Neural cell (in vitro differentiated cells): ENCODE results near the gene ZNF444. TPM values are rescaled to one million over a fixed set of nuclear protein-coding genes. Genes with fewer than 3 reads are reported as not detected.

Source experiments
- H2AFZ ChIP-seq: fragments of 200-600, 300-800 bp; sonication (generic), shearing (Covaris generic); 2 replicates; pipeline ENCODE4 v1.6.0; 2014; ENCODE audit warnings: low read depth, mild to moderate bottlenecking, antibody characterized with exemption, low read length, moderate library complexity
- H3F3A ChIP-seq: fragments of 200-600 bp; shearing (Covaris generic); 2 replicates; pipeline ENCODE4 v1.6.1; 2016; ENCODE audit warnings: mild to moderate bottlenecking, moderate library complexity, mixed read lengths, antibody characterized with exemption, low read length; ENCODE audit not compliant: insufficient read depth, poor library complexity, severe bottlenecking
- H3K27ac ChIP-seq: fragments of 200-600, 300-800 bp; sonication (generic), shearing (Covaris generic); 2 replicates; pipeline ENCODE4 v1.5.1; 2014; ENCODE audit warnings: mild to moderate bottlenecking, low read length, moderate library complexity
- H3K27me3 ChIP-seq: fragments of 300-800, 200-600 bp; sonication (generic), shearing (Covaris generic); 2 replicates; pipeline ENCODE4 v1.6.0; 2014; ENCODE audit warnings: mild to moderate bottlenecking, low read depth, low read length, moderate library complexity; ENCODE audit not compliant: insufficient read depth
- H3K36me3 ChIP-seq: fragments of 300-800, 200-600 bp; sonication (generic), shearing (Covaris generic); 2 replicates; pipeline ENCODE4 v1.5.1; 2014; ENCODE audit warnings: mild to moderate bottlenecking, antibody characterized with exemption, low read length, moderate library complexity; ENCODE audit not compliant: insufficient read depth
- H3K4me2 ChIP-seq: fragments of 300-800, 200-600 bp; sonication (generic), shearing (Covaris generic); 2 replicates; pipeline ENCODE4 v1.6.0; 2014; ENCODE audit warnings: mild to moderate bottlenecking, low read length
- H3K4me3 ChIP-seq: fragments of 300-800, 200-600 bp; sonication (generic), shearing (Covaris generic); 2 replicates; pipeline ENCODE4 v1.5.1; 2014; ENCODE audit warnings: mild to moderate bottlenecking, low read length, moderate library complexity
- H3K79me2 ChIP-seq: fragments of 200-600 bp; shearing (Covaris generic); replicated peaks from 2 replicates; pipeline ENCODE4 v1.6.0; 2014; ENCODE audit warnings: mild to moderate bottlenecking, low read length, moderate library complexity; ENCODE audit not compliant: insufficient read depth
- H3K9ac ChIP-seq: fragments of 300-800, 200-600 bp; sonication (generic), shearing (Covaris generic); 2 replicates; pipeline ENCODE4 v1.6.1; 2016; ENCODE audit warnings: mild to moderate bottlenecking, low read length, mixed read lengths
- H3K9me2 ChIP-seq: fragments of 200-600 bp; shearing (Covaris generic); 2 replicates; pipeline ENCODE4 v1.6.1; 2016; ENCODE audit warnings: mild to moderate bottlenecking, low read length, mixed read lengths; ENCODE audit not compliant: insufficient read depth
- H3K9me3 ChIP-seq: fragments of 200-600, 300-800 bp; sonication (generic), shearing (Covaris generic); 2 replicates; pipeline ENCODE4 v1.6.1; 2016; ENCODE audit warnings: mild to moderate bottlenecking, mixed run types, low read length, moderate library complexity, mixed read lengths
- H4K20me1 ChIP-seq: fragments of 200-600 bp; shearing (Covaris generic); 2 replicates; pipeline ENCODE4 v1.6.1; 2016; ENCODE audit warnings: mild to moderate bottlenecking, mixed run types; ENCODE audit not compliant: insufficient read depth
- CTCF ChIP-seq: fragments of 450-650 bp; IDR thresholded peaks from 2 replicates; pipeline ENCODE4 v1.5.1; 2014; ENCODE audit warnings: antibody characterized with exemption, mild to moderate bottlenecking, moderate library complexity; ENCODE audit not compliant: poor library complexity, severe bottlenecking
- EP300 ChIP-seq: fragments of 450-650 bp; conservative IDR thresholded peaks from 2 replicates; pipeline ENCODE4 v1.6.1; 2014; ENCODE audit warnings: antibody characterized with exemption, mild to moderate bottlenecking, moderate library complexity; ENCODE audit not compliant: poor library complexity, severe bottlenecking
- EZH2 ChIP-seq: fragments of 200-600, 300-800 bp; shearing (Covaris generic), sonication (generic); IDR thresholded peaks from 2 replicates; pipeline ENCODE4 v1.6.1; 2014; ENCODE audit warnings: antibody characterized with exemption, low read length, borderline replicate concordance, mild to moderate bottlenecking; ENCODE audit not compliant: insufficient read depth, poor library complexity, severe bottlenecking
- MXI1 ChIP-seq: fragments of 450-650 bp; conservative IDR thresholded peaks from 2 replicates; pipeline ENCODE4 v1.6.1; 2014; ENCODE audit warnings: antibody characterized with exemption, mild to moderate bottlenecking; ENCODE audit not compliant: poor library complexity, severe bottlenecking
- POLR2AphosphoS5 ChIP-seq: IDR thresholded peaks from 2 replicates; pipeline ENCODE4 v1.6.1; 2012
- RAD21 ChIP-seq: fragments of 450-650 bp; conservative IDR thresholded peaks from 2 replicates; pipeline ENCODE4 v1.6.1; 2014; ENCODE audit warnings: antibody characterized with exemption, mild to moderate bottlenecking, moderate library complexity
- REST ChIP-seq: IDR thresholded peaks from 2 replicates; pipeline ENCODE4 v1.6.1; 2012; ENCODE audit warnings: borderline replicate concordance
- SMC3 ChIP-seq: fragments of 450-650 bp; conservative IDR thresholded peaks from 2 replicates; pipeline ENCODE4 v1.6.1; 2014; ENCODE audit warnings: antibody characterized with exemption, mild to moderate bottlenecking, moderate library complexity; ENCODE audit not compliant: poor library complexity
- TAF1 ChIP-seq: IDR thresholded peaks from 2 replicates; pipeline ENCODE4 v1.6.1; 2012; ENCODE audit warnings: low read depth
- polyA plus RNA-seq: library from polyadenylated mRNA; depleted of rRNA; stranded (reverse); fragments of >200 nt; gene quantifications from 2 replicates; pipeline ENCODE4 v1.2.3, GENCODE V29; 2014

Gene ZNF444
- polyA plus RNA-seq, 1 donor from 2014 or later: 45.6 TPM

GRCh38 chr19:56118666-56119581 lies 22.2 kb upstream of the ZNF444 start:
- TF ChIP-seq MXI1 (no peak), SMC3 (no peak)
- Histone ChIP-seq H3K27ac (no peak overlapping the region), H3K4me2 (no peak overlapping the region), H3K79me2 (peaks cover 39% of the 10 kb centered on the region), H3K9ac (no peak overlapping the region), H3K9me2 (no peaks in the 10 kb centered on the region), H3K27me3 (no peaks in the 10 kb centered on the region), H3K36me3 (no peaks in the 10 kb centered on the region), H3K9me3 (no peaks in the 10 kb centered on the region), H3F3A (no peaks in the 10 kb centered on the region), H2AFZ (no peak overlapping the region), H3K4me3 (peak overlapping the region; percentile 91), H4K20me1 (no peaks in the 10 kb centered on the region)

- TF ChIP-seq RAD21 (no peak), EZH2 (no peak)
- Histone ChIP-seq H3K9me2 (no peaks in the 10 kb centered on the region), H2AFZ (no peak overlapping the region), H3K9me3 (no peaks in the 10 kb centered on the region), H3F3A (no peaks in the 10 kb centered on the region), H3K27me3 (no peaks in the 10 kb centered on the region), H3K27ac (peak overlapping the region; percentile 66), H3K9ac (peak overlapping the region; percentile 81), H3K36me3 (no peaks in the 10 kb centered on the region), H3K79me2 (peaks cover 38% of the 10 kb centered on the region), H3K4me3 (peak overlapping the region; percentile 91), H3K4me2 (no peak overlapping the region), H4K20me1 (no peaks in the 10 kb centered on the region)
Measured at GRCh38 chr19:56119582-56119978, 21.5 kb upstream of the ZNF444 start.

GRCh38 chr19:56120002-56120370 lies 21.1 kb upstream of the ZNF444 start:
- Histone ChIP-seq H3K79me2 (peaks cover 35% of the 10 kb centered on the region), H4K20me1 (no peaks in the 10 kb centered on the region), H3K4me3 (peak overlapping the region; percentile 91), H3K9me2 (no peaks in the 10 kb centered on the region), H3K27ac (peak overlapping the region; percentile 66), H3K9me3 (no peaks in the 10 kb centered on the region), H2AFZ (no peak overlapping the region), H3K4me2 (peak overlapping the region; percentile 39), H3K36me3 (no peaks in the 10 kb centered on the region), H3K27me3 (no peaks in the 10 kb centered on the region), H3F3A (no peaks in the 10 kb centered on the region), H3K9ac (peak overlapping the region; percentile 81)
- TF ChIP-seq REST (no peak), CTCF (no peak), MXI1 (no peak), EP300 (no peak), SMC3 (no peak), EZH2 (no peak), RAD21 (no peak), POLR2AphosphoS5 (no peak), TAF1 (no peak)
